Muscle of back (tissue), 11 donors: ENCODE data around the gene PPP1R13L. TPM values are rescaled to one million over a fixed set of nuclear protein-coding genes. Genes with fewer than 3 reads are reported as not detected.
"Not testable (repeated sequence)": the region's sequence is repeated elsewhere in the genome, so short reads cannot be mapped to it uniquely, and the experiment has no call there.

Experiments
- DNase-seq, 3 donors: peaks; one replicate each; pipeline versions ENCODE4 v3.0.0 to v3.0.0-alpha.2; 2013
- polyA plus RNA-seq, 10 donors: library from polyadenylated mRNA; unstranded; fragments of 120-200 nt; gene quantifications; one replicate each; pipeline ENCODE4 v1.2.1, GENCODE V29; 2013; ENCODE audit not compliant: insufficient read length in 10 of 10

Gene PPP1R13L
- polyA plus RNA-seq, 10 donors: 2.5 to 12.8 (median 3.9) TPM

- not testable (repeated sequence) for DNase-seq
These were observed 27.7 kb upstream of the PPP1R13L start for GRCh38 chr19:45432543-45432942.

DNA sequence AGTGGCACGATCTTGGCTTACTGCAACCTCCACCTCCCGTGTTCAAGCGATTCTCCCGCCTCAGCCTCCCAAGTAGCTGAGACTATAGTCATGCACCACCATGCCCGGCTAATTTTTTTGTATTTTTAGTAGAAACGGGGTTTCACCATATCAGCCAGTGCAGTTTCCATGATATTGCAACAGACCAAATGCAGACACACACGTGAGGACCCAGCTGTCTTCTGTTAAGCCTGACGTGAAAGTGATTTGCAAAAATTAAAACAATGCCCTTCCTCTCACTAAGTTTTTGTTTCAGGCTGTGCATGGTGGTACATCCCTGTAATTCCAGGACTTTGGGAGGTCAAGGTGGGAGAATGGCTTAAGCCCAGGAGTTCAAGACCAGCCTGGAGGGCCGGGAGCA is 26.1 kb upstream of the PPP1R13L start:
- DNase-seq: peak in 1 of 3 donors; percentile 14

DNA sequence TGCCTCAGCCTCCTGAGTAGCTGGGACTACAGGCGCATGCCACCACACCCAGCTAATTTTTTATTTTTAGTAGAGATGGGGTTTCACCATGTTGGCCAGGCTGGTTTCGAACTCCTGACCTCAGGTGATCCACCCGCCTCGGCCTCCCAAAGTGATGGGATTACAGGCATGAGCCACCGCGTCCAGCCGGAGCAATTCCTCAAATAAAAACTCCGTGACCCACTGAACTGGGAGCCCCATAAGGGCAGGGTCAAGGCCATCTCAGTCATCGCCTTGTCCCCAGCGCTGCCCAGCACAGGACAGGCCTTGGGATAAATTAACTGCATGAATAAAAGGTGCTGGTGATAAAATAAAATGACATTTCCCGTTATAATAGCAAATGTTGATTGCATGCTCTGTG is 25.0 kb upstream of the PPP1R13L start:
- not testable (repeated sequence) for DNase-seq

DNA sequence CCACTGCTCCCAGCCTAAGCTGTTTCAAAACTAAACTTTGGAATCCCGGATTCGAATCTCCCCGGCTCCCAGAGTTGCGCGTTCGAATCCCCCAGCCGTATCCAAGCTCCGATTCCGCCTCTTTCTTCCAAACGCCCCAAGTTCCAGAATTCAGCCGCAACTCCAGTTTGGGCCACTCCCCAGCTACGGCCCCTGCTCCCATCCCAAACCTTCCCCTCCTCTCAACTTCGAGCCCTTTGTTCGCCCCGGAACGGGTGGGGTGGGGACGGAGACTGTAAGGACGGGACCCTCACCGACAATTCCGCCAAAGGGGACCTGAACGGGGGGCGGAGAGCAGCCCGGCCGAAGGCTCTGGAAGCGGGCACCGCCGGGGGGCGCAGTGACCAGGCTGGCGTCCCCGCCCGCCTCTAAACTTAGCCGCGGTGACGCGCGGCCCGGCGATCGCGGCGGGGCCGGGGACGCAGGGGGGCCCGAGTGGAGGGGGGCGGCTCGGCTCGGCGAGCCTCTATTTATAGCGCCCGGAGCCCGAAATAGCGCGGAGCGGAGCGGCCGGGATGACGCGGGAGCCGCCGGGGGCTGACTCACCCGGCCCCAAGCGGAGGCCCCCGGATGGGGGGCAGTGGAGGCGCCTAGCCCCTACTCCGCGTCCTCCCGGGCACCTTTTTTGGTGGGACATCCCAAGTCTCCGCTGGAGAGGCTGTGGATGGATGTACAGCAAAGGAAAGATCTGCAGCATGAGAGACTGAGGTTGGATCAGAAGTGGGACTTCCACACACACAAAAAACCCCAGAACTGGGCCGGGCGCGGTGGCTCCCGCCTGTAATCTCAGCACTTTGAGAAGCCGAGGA is 23.7 kb upstream of the PPP1R13L start:
- peak; percentile 60 to 79 (median 77) for DNase-seq

DNA sequence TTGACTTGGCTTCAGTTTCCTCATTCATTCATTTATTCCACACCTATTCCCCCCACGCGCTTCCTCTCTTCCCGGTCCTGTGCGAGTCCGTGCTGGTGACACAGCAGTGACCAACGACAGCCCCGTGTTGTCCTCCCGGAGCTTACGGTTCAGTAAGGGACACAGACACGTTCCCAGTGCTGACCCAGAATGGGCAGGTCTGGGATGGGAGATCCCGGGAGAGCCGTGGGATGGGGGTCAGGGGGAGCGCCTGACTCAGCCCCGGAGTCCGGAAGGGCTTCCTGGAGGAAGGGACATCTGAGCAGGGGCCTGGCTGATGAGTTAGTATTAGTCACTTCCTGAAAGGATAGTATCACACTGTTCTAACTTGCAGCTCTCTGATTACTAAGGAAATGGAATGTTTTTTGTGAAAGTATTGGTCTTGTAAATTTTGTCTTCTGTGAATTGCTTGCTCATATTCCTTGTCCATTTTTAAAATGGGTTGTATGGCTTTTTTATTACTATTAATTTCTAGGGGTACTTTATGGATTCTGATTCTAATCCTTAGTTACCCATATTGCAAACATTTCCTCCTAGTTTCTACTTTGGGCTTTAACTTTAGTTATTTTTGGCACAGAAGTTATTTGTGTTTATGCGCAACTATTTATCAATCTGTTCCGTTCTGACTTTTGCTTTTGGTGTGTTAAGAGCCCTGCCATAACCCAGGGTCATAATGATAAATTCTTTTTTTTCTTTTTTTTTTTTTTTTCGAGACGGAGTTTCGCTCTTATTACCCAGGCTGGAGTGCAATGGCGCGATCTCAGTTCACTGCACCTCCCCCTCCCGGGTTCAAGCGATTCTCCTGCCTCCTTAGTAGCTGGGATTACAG is 19.6 kb upstream of the PPP1R13L start:
- DNase-seq: peak; percentile 26 to 85 (median 46)

DNA sequence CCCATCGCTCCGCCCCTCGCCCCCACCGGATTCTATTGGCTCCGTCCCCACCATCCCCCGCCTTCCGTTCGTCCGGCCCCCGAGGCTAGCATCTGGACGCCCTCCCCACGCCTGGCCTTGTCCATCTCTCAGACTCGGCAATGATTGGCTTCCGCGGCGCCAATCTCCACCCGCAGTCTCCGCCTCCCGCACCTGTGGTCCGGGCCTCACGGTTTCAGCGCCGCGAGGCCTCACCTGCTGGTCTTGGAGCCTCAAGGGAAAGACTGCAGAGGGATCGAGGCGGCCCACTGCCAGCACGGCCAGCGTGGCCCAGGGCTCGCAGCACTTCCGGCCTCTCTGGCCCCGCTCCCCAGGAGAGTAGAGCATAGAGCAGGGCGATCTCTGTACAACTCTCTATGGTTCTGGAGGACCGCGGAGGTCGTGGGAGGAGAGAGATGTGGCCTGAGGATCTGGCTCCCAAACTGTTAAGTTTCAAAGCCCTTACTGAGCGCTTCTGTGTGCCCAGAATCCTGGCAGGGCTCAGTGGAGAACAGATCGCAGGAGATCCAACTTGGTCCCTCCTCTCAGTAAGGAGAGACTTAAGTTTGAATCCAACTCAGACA is 18.8 kb upstream of the PPP1R13L start, which contains the start of gene ERCC1:
Gene ERCC1 (minus strand): TSS at position 329 of the 602 bp plus-strand sequence. CDS start 543 bp downstream, outside the sequence.
- DNase-seq: peak; percentile 90 to 97 (median 90)

GRCh38 chr19:45423033-45423588 is 18.2 kb upstream of the PPP1R13L start:
- DNase-seq: no peak

DNA sequence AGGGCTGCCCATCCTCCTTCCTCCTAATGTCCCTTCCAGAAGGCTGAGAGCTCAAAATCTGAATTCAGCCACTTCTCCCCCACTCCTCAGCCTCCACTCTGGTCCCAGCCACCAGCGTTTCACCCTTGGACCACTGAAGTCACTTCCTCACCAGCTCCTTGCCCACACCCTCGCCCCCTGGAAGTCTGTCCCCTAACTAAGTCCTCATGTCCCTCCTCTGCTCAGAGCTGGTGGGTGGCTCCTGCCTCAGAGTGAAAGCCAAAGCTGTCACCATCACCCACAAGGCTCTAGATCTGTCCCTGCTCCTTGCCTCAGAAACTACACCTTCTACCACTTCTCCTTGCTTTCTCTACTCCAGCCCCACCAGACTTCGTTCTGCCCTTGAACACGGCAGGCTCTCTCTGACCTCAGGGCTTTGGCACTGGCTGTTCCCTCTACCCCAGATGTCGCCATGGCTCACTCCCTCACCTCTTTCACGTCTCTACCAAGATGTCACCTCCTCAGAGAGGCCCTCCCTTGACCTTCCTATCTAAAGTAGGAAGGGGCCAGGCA is 17.2 kb upstream of the PPP1R13L start:
- DNase-seq: no peak

DNA sequence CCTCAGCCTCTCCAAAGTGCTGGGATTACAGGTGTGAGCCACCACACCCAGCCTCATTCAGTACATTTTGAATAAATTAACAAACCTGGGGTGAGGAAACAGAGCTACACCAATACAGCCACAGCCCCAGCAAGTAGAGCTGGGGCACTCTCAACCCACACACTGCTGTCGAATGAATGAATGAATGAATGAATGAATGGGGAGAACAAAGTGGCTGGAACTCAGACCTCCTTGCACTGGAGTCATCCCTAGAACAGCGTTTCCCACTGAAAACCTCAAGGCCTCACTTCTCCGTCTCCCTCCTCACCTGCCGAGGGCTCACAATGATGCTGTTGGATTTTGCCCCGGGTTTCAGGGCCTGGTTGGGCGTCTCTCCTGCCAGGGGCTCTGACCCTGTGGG is 16.0 kb upstream of the PPP1R13L start:
- DNase-seq: no peak

GRCh38 chr19:45420356-45420755 is 15.5 kb upstream of the PPP1R13L start:
- no peak for DNase-seq

DNA sequence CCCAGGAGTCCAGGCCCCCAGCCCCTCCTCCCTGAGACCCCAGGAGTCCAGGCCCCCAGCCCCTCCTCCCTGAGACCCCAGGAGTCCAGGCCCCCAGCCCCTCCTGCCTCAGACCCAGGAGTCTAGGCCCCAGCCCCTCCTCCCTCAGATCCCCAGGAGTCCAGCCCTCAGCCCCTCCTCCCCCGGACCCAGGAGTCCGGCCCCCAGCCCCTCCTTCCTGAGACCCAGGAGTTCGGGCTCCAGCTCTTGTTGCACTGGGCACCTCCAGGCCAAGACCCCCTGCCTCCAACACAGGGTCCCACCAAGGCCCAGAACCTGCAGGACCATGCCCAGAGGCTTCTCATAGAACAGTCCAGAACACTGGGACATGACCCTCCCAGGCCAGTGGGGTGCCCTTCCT is 15.0 kb upstream of the PPP1R13L start:
- no peak for DNase-seq

- DNase-seq: peak; percentile 40 to 55 (median 47)
These were observed 14.5 kb upstream of the PPP1R13L start for GRCh38 chr19:45419396-45419795.

DNA sequence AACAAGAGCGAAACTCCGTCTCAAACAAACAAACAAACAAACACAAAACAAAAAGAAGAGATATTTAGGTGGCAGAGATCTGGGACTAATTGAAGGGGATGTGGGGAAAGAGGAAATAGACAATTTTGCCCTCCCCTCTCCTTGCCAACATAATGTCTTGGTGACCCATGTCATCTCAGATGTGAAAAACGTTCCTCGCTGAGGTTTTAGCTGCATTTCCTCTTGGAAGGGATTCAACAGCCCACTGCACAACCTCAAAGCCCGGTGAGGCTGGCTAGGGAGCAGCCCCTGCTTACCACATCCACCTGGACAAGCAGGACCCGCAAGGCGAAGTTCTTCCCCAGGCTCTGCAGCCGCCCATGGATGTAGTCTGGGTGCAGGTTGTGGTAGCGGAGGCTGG is 13.9 kb upstream of the PPP1R13L start:
- no peak for DNase-seq

- no peak for DNase-seq
These were observed 12.3 kb upstream of the PPP1R13L start for GRCh38 chr19:45417151-45417550.

DNA sequence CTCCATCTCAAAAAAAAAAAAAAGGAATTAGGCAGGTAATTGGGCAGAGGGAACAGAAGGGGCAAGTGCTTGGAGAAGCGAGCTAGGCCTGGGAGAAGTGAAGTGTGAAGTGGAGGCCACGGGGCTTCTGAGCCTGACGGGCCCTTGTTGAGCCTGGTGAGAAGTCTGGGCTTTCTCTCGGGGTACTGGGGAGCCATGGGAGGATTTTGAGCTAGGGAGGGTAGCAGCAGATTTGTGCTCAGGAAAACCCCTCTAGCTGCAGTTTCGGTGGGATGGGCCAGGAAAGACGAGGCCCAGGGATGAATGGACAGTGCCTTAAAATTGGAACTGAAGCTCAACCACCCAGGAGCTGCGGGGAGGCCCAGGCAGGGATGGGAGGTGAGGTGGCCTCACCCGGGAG is 9.6 kb upstream of the PPP1R13L start:
- no peak for DNase-seq

GRCh38 chr19:45413497-45413896 is 8.6 kb upstream of the PPP1R13L start:
- no peak for DNase-seq

GRCh38 chr19:45410330-45410729 is 5.5 kb upstream of the PPP1R13L start:
- DNase-seq: not testable (repeated sequence)

DNA sequence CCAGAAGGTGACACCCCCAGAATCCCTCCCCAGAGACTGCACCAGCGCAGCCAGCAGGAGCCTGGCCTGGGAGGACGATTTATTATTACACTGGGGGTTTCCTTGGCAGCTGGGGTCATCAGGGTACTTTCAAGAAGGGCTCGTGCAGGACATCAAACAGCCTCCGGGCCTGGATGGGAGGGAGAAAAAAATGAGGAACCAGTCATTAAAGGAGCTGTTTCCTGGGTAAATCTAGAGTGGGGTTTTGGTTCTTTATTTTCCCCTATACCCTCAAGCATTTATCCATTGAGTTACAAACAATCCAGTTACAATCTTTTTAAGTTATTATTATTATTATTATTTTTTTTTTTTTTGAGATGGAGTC is 4.7 kb upstream of the PPP1R13L start:
- DNase-seq: no peak

DNA sequence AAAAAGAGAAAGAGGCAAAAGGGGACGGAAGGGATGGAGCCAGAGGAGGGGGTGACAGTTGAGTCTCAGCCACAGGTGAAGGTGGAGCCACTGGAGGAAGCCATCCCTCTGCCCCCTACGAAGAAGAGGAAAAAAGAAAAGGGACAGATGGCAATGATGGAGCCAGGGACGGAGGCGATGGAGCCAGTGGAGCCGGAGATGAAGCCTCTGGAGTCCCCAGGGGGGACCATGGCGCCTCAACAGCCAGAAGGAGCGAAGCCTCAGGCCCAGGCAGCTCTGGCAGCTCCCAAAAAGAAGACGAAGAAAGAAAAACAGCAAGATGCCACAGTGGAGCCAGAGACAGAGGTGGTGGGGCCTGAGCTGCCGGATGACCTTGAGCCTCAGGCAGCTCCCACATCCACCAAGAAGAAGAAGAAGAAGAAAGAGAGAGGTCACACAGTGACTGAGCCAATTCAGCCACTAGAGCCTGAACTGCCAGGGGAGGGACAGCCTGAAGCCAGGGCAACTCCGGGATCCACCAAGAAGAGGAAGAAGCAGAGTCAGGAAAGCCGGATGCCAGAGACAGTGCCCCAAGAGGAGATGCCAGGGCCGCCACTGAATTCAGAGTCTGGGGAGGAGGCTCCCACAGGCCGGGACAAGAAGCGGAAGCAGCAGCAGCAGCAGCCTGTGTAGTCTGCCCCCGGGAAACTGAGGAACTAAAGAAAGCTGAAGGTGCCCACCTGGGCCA is 4.1 kb upstream of the PPP1R13L start:
- no peak for DNase-seq

DNA sequence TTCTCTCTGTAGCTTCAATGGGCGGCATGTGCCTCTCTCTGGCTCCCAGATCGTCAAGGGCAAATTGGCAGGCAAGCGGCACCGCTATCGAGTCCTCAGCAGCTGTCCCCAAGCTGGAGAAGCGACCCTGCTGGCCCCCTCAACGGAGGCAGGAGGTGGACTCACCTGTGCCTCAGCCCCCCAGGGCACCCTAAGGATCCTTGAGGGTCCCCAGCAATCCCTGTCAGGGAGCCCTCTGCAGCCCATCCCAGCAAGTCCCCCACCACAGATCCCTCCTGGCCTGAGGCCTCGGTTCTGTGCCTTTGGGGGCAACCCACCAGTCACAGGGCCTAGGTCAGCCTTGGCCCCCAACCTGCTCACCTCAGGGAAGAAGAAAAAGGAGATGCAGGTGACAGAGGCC is 3.3 kb upstream of the PPP1R13L start:
- no peak for DNase-seq

- not testable (repeated sequence) for DNase-seq
These were observed 2.7 kb upstream of the PPP1R13L start for GRCh38 chr19:45407585-45407984.
